Endodermal cell (in vitro differentiated cells): ENCODE data around the gene PDZD4. TPM values are rescaled to one million over a fixed set of nuclear protein-coding genes. Genes with fewer than 3 reads are reported as not detected.

Experiments used
- DNase-seq: peaks from one replicate; pipeline ENCODE4 v3.0.0-alpha.2; 2017
- H3K27ac ChIP-seq: 2 replicates; pipeline ENCODE4 v1.5.1; 2013; ENCODE audit warnings: mild to moderate bottlenecking, low read depth, low read length, moderate library complexity
- H3K27me3 ChIP-seq: 2 replicates; pipeline ENCODE4 v1.6.1; 2013; ENCODE audit warnings: mild to moderate bottlenecking, low read length, moderate library complexity; ENCODE audit not compliant: insufficient read depth, control insufficient read depth, poor library complexity, severe bottlenecking
- H3K36me3 ChIP-seq: 2 replicates; pipeline ENCODE4 v1.7.0; 2013; ENCODE audit warnings: mild to moderate bottlenecking, low read length, moderate library complexity; ENCODE audit not compliant: control insufficient read depth, insufficient read depth
- H3K4me1 ChIP-seq: one replicate; pipeline ENCODE4 v1.7.0; 2013; ENCODE audit warnings: low read length; ENCODE audit not compliant: control insufficient read depth, insufficient read depth
- H3K4me3 ChIP-seq: 2 replicates; pipeline ENCODE4 v1.5.1; 2013; ENCODE audit warnings: mild to moderate bottlenecking, low read length, moderate library complexity
- H3K9ac ChIP-seq: 2 replicates; pipeline ENCODE4 v1.6.1; 2013; ENCODE audit warnings: mild to moderate bottlenecking, low read length, moderate library complexity; ENCODE audit not compliant: poor library complexity, severe bottlenecking; ENCODE audit errors: extremely low read depth
- H3K9me3 ChIP-seq: 2 replicates; pipeline ENCODE4 v1.6.1; 2013; ENCODE audit warnings: mild to moderate bottlenecking, low read length, moderate library complexity; ENCODE audit not compliant: control insufficient read depth
- H3K27ac Mint-ChIP-seq: 2 replicates; pipeline ENCODE4 v1.8.0; 2020; ENCODE audit warnings: mixed read lengths
- H3K27me3 Mint-ChIP-seq: 2 replicates; pipeline ENCODE4 v1.8.0; 2021; ENCODE audit warnings: mild to moderate bottlenecking, mixed read lengths; ENCODE audit not compliant: insufficient read depth
- H3K36me3 Mint-ChIP-seq: 2 replicates; pipeline ENCODE4 v1.8.0; 2020; ENCODE audit warnings: low read depth, mixed read lengths
- H3K4me1 Mint-ChIP-seq: 2 replicates; pipeline ENCODE4 v1.8.0; 2020; ENCODE audit warnings: mixed read lengths
- H3K4me3 Mint-ChIP-seq: 2 replicates; pipeline ENCODE4 v1.8.0; 2020; ENCODE audit warnings: mild to moderate bottlenecking, moderate library complexity, mixed read lengths
- H3K9me3 Mint-ChIP-seq: 2 replicates; pipeline ENCODE4 v1.8.0; 2020; ENCODE audit warnings: mild to moderate bottlenecking, mixed read lengths
- CTCF ChIP-seq: fragments of 200-600 bp; sonication (generic); conservative IDR thresholded peaks from 2 replicates; pipeline ENCODE4 v1.5.0; 2021; ENCODE audit warnings: antibody characterized with exemption, mild to moderate bottlenecking
- WGBS, 2 experiments: methylation state at CpG; one replicate each; pipeline versions ENCODE4 v1.1.5 to v1.1.7; 2013; ENCODE audit warnings: missing lambda C conversion rate in 2 of 2, mixed read lengths in 1 of 2; ENCODE audit not compliant: insufficient coverage in 1 of 2, insufficient read length in 1 of 2; 5-methylcytosine and 5-hydroxymethylcytosine counted together
- total RNA-seq, 2 donors: library from RNA; stranded (reverse); fragmentation: NEBNext Ultra II Directional in 1 of 2; extraction: Animal tissue kit (Norgen Biotek cat#: 25700) in 1 of 2; gene quantifications; 2 replicates in 1 of 2; 3 replicates in 1 of 2; pipeline ENCODE4 v1.2.1, GENCODE V29; 2021

PDZD4 gene
- total RNA-seq, 2 donors from 2014 or later = 30.1 to 68.3 TPM

DNA sequence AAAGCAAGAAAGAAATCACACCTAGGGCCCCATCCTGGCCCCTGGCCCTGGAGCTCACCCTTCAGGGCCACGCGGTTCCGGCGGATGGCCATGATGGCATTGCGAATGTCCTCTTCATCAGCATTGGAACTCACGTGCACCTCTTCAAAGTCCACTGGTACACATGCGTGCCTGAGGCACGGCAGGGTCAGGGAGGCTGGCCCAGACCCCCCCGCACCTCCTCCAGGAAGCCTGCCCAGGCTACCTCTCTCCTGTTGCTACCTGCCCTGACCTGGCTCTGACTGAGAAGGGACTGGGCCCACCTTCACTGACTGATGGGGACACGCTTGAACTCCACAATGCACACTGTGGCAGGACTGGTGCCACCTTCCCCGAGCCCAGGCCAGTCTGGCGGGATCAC is 40.7 kb downstream of the PDZD4 start:
- 97% methylated on average over 7 to 12 of the region's 12 CpGs for WGBS, 2 experiments
- Mint-ChIP-seq H3K4me3 (no peak overlapping the region), H3K27ac (no peak overlapping the region), H3K36me3 (peaks cover 19% of the 10 kb centered on the region), H3K9me3 (peaks cover 51% of the 10 kb centered on the region), H3K27me3 (no peaks in the 10 kb centered on the region), H3K4me1 (peaks cover 2% of the 10 kb centered on the region)
- H3K27ac ChIP-seq = no peak overlapping the region
- H3K9me3 ChIP-seq = no peaks in the 10 kb centered on the region
- no peaks in the 10 kb centered on the region for H3K4me1 ChIP-seq
- TF ChIP-seq CTCF = no peak
- DNase-seq = no peak
- H3K36me3 ChIP-seq = no peaks in the 10 kb centered on the region
- H3K27me3 ChIP-seq = no peaks in the 10 kb centered on the region
- no peak overlapping the region for H3K9ac ChIP-seq
- H3K4me3 ChIP-seq = no peak overlapping the region

DNA sequence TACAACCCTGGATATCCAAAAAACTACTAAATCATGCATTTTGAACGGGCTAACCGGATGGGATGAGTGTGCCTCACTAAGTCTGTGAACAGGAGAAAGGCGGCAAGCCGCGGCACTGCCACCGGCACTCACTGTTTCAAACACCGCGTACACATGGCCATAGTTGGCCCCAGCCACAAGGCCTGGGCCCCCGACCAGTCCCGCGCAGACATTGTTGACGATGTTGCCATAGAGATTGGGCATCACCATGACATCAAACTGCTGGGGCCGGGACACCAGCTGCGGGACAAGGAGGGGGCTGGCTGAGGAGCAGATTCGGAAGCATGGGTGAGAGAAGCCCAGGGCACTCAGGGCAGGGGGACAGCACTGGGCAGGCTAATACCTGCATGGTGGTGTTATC is 43.7 kb downstream of the PDZD4 start:
- H3K4me3 ChIP-seq = no peak overlapping the region
- H3K36me3 Mint-ChIP-seq = peaks cover 19% of the 10 kb centered on the region
- H3K27ac Mint-ChIP-seq = no peak overlapping the region
- DNase-seq = no peak
- TF ChIP-seq CTCF = no peak
- no peaks in the 10 kb centered on the region for H3K9me3 ChIP-seq
- no peaks in the 10 kb centered on the region for H3K27me3 Mint-ChIP-seq
- H3K4me1 ChIP-seq = no peaks in the 10 kb centered on the region
- WGBS, 2 experiments = 96% methylated on average over 15 of the region's 15 CpGs; no CpG with 5 or more reads in 1 of the 2 experiments
- H3K36me3 ChIP-seq = no peaks in the 10 kb centered on the region
- H3K27ac ChIP-seq = no peak overlapping the region
- no peak overlapping the region for H3K9ac ChIP-seq
- peaks cover 43% of the 10 kb centered on the region for H3K9me3 Mint-ChIP-seq
- no peaks in the 10 kb centered on the region for H3K27me3 ChIP-seq
- no peak overlapping the region for H3K4me3 Mint-ChIP-seq
- H3K4me1 Mint-ChIP-seq = peaks cover 2% of the 10 kb centered on the region

DNA sequence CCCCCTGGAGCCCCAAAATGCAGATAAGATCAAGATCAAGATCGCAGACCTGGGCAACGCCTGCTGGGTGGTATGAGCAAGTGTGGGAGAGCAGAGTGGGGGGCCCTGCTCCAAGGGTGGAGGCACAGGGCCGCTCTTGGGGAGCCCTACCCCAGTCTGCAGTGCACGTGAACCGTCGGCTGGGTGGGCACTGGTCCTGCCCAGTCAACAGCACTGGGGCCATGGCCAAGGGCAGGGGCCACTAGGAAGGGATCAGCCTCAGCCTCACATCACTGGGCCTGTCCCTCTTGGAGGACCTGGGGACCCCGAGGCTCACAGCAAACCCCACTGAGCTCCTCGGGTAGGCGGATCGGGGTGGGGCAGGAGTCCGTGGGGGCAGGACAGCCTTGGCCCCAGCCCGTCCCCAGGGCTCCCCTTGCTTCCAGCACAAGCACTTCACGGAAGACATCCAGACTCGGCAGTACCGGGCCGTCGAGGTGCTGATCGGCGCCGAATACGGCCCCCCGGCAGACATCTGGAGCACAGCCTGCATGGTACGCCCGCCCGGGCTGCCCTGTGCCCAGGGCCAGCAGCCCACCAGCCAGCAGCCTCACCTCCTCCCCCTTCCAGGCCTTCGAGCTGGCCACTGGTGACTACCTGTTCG is 45.9 kb downstream of the PDZD4 start:
- no peak overlapping the region for H3K27ac ChIP-seq
- H3K9me3 Mint-ChIP-seq = peaks cover 47% of the 10 kb centered on the region
- no peak overlapping the region for H3K4me3 Mint-ChIP-seq
- no peak overlapping the region for H3K27ac Mint-ChIP-seq
- H3K27me3 Mint-ChIP-seq = no peaks in the 10 kb centered on the region
- no peak overlapping the region for H3K9ac ChIP-seq
- H3K27me3 ChIP-seq = no peaks in the 10 kb centered on the region
- DNase-seq = no peak
- H3K36me3 Mint-ChIP-seq = peaks cover 11% of the 10 kb centered on the region
- H3K4me3 ChIP-seq = no peak overlapping the region
- no peaks in the 10 kb centered on the region for H3K4me1 ChIP-seq
- H3K4me1 Mint-ChIP-seq = no peaks in the 10 kb centered on the region
- no peaks in the 10 kb centered on the region for H3K36me3 ChIP-seq
- no peak for TF ChIP-seq CTCF
- no peaks in the 10 kb centered on the region for H3K9me3 ChIP-seq
- WGBS, 2 experiments = 95% methylated on average over 25 of the region's 27 CpGs; no CpG with 5 or more reads in 1 of the 2 experiments
